Measurements from ENCODE around the gene TBCD.
"Not testable (repeated sequence)": the region's sequence is repeated elsewhere in the genome, so short reads cannot be mapped to it uniquely, and the experiment has no call there.

- TF ChIP-seq CTCF (IDR thresholded peaks at IDR 0.05; ENCODE audit: low read depth, low read length); MYC (IDR thresholded peaks at IDR 0.05; ENCODE audit: low read depth, low read length); POLR2A (IDR thresholded peaks at IDR 0.05; ENCODE audit: extremely low read depth, insufficient read length): not testable (repeated sequence)
These were observed 203.8 kb downstream of the TBCD start for GRCh38 chr17:82955627-82956026.

All from NB4 (cell line).